B cell (primary cell): ENCODE data around the gene TMED9. TPM values are rescaled to one million over a fixed set of nuclear protein-coding genes. Genes with fewer than 3 reads are reported as not detected.
A peak's percentile ranks its signal among the peaks of the same experiment; 100 is the strongest.

Experiments used
- ATAC-seq: fragments of 200-7000 bp; cut with Tn5 transposase; one replicate; pipeline ENCODE4 v1.10.0; 2021; ENCODE audit warnings: low read depth, mild to moderate bottlenecking, moderate number of reproducible peaks, moderate library complexity
- CTCF ChIA-PET: fragments of 350-600 bp; sonication (Branson Sonifier 250); formaldehyde crosslinking; loops from one replicate; lab custom pipeline; 2021; ENCODE audit warnings: antibody characterized with exemption, inconsistent platforms; lab: Charles Lee
- POLR2A ChIA-PET: fragments of 350-600 bp; sonication (Branson Sonifier 250); formaldehyde crosslinking; loops from one replicate; lab custom pipeline; 2021; ENCODE audit warnings: antibody characterized with exemption; lab: Charles Lee
- DNase-seq: peaks from one replicate; pipeline ENCODE4 v3.0.0; 2013
- H2AFZ ChIP-seq: 2 replicates; pipeline ENCODE4 v1.6.1; 2012; ENCODE audit warnings: mild to moderate bottlenecking, low read depth, low read length; ENCODE audit not compliant: insufficient read depth, poor library complexity, severe bottlenecking
- H3K27ac ChIP-seq, 2 donors: 1 replicate in 1 of 2; 2 replicates in 1 of 2; pipeline ENCODE4 v1.5.1; 2012 to 2013; ENCODE audit warnings: low read length in 2 of 2, mild to moderate bottlenecking in 2 of 2, moderate library complexity in 1 of 2
- H3K27me3 ChIP-seq, 4 experiments: fragments of 200-600 bp in 1 of 4; sonication (generic) in 1 of 4; replicated peaks in 1 of 4; 1 replicate in 2 of 4; 2 replicates in 2 of 4; pipeline versions ENCODE4 v1.6.1 to v1.7.0; 2013 to 2016; ENCODE audit warnings: low read length in 3 of 4, mild to moderate bottlenecking in 2 of 4, mixed read lengths in 1 of 4, moderate library complexity in 1 of 4; ENCODE audit not compliant: insufficient read depth in 4 of 4, control insufficient read depth in 3 of 4; ENCODE audit errors: control extremely low read depth in 1 of 4
- H3K36me3 ChIP-seq, 2 experiments: replicated peaks in 1 of 2; 1 replicate in 1 of 2; 2 replicates in 1 of 2; pipeline versions ENCODE4 v1.6.1 to v1.7.1; 2013; ENCODE audit warnings: low read length in 1 of 2; ENCODE audit not compliant: insufficient read depth in 2 of 2, control insufficient read depth in 1 of 2; ENCODE audit errors: control extremely low read depth in 1 of 2, extremely low read depth in 1 of 2
- H3K4me1 ChIP-seq, 2 donors: fragments of 200-600 bp in 1 of 2; sonication (generic) in 1 of 2; 1 replicate in 1 of 2; 2 replicates in 1 of 2; pipeline versions ENCODE4 v1.5.1 to v1.6.1; 2013 to 2017; ENCODE audit warnings: low read length in 2 of 2; ENCODE audit not compliant: control insufficient read depth in 2 of 2, insufficient read depth in 2 of 2
- H3K4me2 ChIP-seq: replicated peaks from 2 replicates; pipeline ENCODE3; 2012; ENCODE audit warnings: mild to moderate bottlenecking, low read depth, low read length; ENCODE audit not compliant: poor library complexity, severe bottlenecking
- H3K4me3 ChIP-seq, 5 experiments: fragments of 200-600 bp in 1 of 5; sonication (generic) in 1 of 5; 1 replicate in 3 of 5; 2 replicates in 2 of 5; pipeline versions ENCODE4 v1.5.1 to v1.7.0; 2011 to 2016; ENCODE audit warnings: low read length in 4 of 5, mild to moderate bottlenecking in 4 of 5, low read depth in 2 of 5, control low read depth in 1 of 5, moderate library complexity in 1 of 5; ENCODE audit not compliant: insufficient read depth in 1 of 5; ENCODE audit errors: control extremely low read depth in 1 of 5, extremely low read depth in 1 of 5
- H3K79me2 ChIP-seq: fragments of 200-600 bp; sonication (generic); one replicate; pipeline ENCODE4 v1.6.0; 2016; ENCODE audit warnings: low read length; ENCODE audit not compliant: control insufficient read depth, insufficient read depth
- H3K9ac ChIP-seq: fragments of 200-600 bp; sonication (generic); 2 replicates; pipeline ENCODE4 v1.6.1; 2017; ENCODE audit warnings: mild to moderate bottlenecking, low read length, moderate library complexity
- H3K9me3 ChIP-seq, 3 donors: one replicate each; pipeline versions ENCODE4 v1.6.1 to v1.7.1; 2013; ENCODE audit warnings: low read length in 2 of 3; ENCODE audit not compliant: control insufficient read depth in 2 of 3, insufficient read depth in 1 of 3; ENCODE audit errors: control extremely low read depth in 1 of 3
- H4K20me1 ChIP-seq: 2 replicates; pipeline ENCODE4 v1.6.0; 2012; ENCODE audit warnings: mild to moderate bottlenecking, low read length; ENCODE audit not compliant: insufficient read depth, control insufficient read depth, poor library complexity, severe bottlenecking
- H3K27ac Mint-ChIP-seq: one replicate; pipeline ENCODE4 v1.8.0; 2021; ENCODE audit warnings: mixed read lengths
- H3K27me3 Mint-ChIP-seq: one replicate; pipeline ENCODE4 v1.8.0; 2021; ENCODE audit warnings: mixed read lengths
- H3K4me1 Mint-ChIP-seq: one replicate; pipeline ENCODE4 v1.8.0; 2021; ENCODE audit warnings: mixed read lengths
- H3K4me3 Mint-ChIP-seq: one replicate; pipeline ENCODE4 v1.8.0; 2021; ENCODE audit warnings: mixed read lengths
- H3K9me3 Mint-ChIP-seq: one replicate; pipeline ENCODE4 v1.8.0; 2022; ENCODE audit warnings: mixed read lengths; ENCODE audit not compliant: insufficient read depth
- EZH2 ChIP-seq: IDR thresholded peaks from 2 replicates; pipeline ENCODE4 v1.6.1; 2012; ENCODE audit warnings: borderline replicate concordance, low read depth, mild to moderate bottlenecking, moderate library complexity, low read length; ENCODE audit not compliant: insufficient read depth, poor library complexity, severe bottlenecking
- WGBS: methylation state at CpG from one replicate; pipeline ENCODE4 v1.1.5; 2013; ENCODE audit warnings: missing lambda C conversion rate; ENCODE audit not compliant: insufficient coverage; 5-methylcytosine and 5-hydroxymethylcytosine counted together
- intact Hi-C: fragments of 100-400 bp; cut with micrococcal nuclease; formaldehyde crosslinking; loops from one replicate; pipeline ENCODE4 v1.10.0; 2022
- polyA plus RNA-seq: library from polyadenylated mRNA; depleted of rRNA; stranded (reverse); fragments of >200 nt; gene quantifications from 2 replicates; pipeline ENCODE4 v1.2.3, GENCODE V29; 2012
- total RNA-seq, 2 donors: library from RNA; stranded (reverse); fragments of 120-200 nt in 1 of 2; gene quantifications; 1 replicate in 1 of 2; 2 replicates in 1 of 2; pipeline versions ENCODE4 v1.2.3 to v1.2.4, GENCODE V29; 2013 to 2022
- TF ChIP-seq, protein P1 (sequence below): fragments of 200-600 bp; IDR thresholded peaks from one replicate; pipeline ENCODE4 v1.8.0; 2022; ENCODE audit warnings: antibody characterized with exemption, mild to moderate bottlenecking

The TMED9 gene
- total and polyA plus RNA-seq, 2 donors (not counting 1 experiment from before 2014, with no cell fraction given) = 54.7 to 67.6 TPM

DNA sequence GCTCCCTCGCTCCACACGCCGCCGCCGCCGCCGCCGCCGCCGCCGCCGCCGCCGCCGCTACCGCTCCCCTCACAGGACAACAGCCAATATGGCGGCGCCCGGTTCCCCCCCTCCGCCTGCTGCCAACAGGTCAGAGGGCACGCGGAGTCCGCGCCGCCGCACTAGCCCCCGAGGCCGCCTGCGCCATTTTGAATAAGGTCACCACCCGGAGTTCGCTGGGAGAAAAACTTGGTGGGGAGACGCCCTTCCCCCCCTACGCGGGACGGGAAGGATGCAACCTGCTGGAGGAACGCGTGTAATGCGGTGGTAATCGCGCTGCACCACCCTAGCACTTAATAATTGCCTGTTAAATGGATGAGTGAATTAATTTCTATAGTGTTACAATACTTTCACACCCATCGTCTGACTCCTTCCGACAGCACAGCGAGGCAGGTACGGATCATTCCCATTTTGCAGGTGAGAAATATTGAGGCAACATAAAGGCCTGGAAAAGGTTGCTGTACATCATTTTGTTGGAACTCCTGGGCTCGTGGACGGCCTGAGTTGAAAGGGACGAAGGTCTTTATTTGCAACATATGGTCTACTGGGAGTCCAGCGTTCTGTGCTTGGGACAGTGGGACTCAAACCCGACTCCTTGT is 37.4 kb upstream of the TMED9 start, which contains the start of gene FAM193B:
Gene FAM193B (minus strand): TSS at position 90 of the 638 bp plus-strand sequence. CDS start 105 bp downstream, outside the sequence.
- ATAC-seq = peak; percentile 99
- intact Hi-C loops = loop anchor here (1.0 to 2.0 kb wide), 3 partner anchors 38 to 46 kb away; partner anchors contain the start of genes B4GALT7, DDX41 and TMED9

More for the DNA sequence above, 37.4 kb upstream of the TMED9 start, which contains the start of gene FAM193B:
- Histone ChIP-seq H3K9me3 (no peaks in the 10 kb centered on the region), H3K27me3 (no peaks in the 10 kb centered on the region), H3K79me2 (peaks cover 57% of the 10 kb centered on the region), H3K4me3 (peak within 1 kb of the TSS; percentile 61 to 84 (median 77)), H2AFZ (peak within 1 kb of the TSS; percentile 89), H3K36me3 (peaks cover 2 to 15% of the 10 kb centered on the region in 2 experiments), H3K4me2 (peak within 1 kb of the TSS; percentile 96), H3K4me1 (peaks cover 18 to 26% of the 10 kb centered on the region in 2 donors), H3K27ac (peak within 1 kb of the TSS; percentile 36 to 66), H4K20me1 (peaks cover 30% of the 10 kb centered on the region), H3K9ac (peak within 1 kb of the TSS; percentile 85)
- TF ChIP-seq, protein P1, sequence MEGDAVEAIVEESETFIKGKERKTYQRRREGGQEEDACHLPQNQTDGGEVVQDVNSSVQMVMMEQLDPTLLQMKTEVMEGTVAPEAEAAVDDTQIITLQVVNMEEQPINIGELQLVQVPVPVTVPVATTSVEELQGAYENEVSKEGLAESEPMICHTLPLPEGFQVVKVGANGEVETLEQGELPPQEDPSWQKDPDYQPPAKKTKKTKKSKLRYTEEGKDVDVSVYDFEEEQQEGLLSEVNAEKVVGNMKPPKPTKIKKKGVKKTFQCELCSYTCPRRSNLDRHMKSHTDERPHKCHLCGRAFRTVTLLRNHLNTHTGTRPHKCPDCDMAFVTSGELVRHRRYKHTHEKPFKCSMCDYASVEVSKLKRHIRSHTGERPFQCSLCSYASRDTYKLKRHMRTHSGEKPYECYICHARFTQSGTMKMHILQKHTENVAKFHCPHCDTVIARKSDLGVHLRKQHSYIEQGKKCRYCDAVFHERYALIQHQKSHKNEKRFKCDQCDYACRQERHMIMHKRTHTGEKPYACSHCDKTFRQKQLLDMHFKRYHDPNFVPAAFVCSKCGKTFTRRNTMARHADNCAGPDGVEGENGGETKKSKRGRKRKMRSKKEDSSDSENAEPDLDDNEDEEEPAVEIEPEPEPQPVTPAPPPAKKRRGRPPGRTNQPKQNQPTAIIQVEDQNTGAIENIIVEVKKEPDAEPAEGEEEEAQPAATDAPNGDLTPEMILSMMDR = no peak
- no peak for TF ChIP-seq EZH2
- Mint-ChIP-seq H3K4me3 (peak within 1 kb of the TSS; percentile 93), H3K9me3 (no peaks in the 10 kb centered on the region), H3K4me1 (peaks cover 30% of the 10 kb centered on the region), H3K27ac (peak within 1 kb of the TSS; percentile 84), H3K27me3 (no peaks in the 10 kb centered on the region)
- ChIA-PET CTCF (interaction anchor here (1.3 kb wide), 1 partner anchor 53 kb away, joined by 7 read pairs; no protein-coding TSS in a partner anchor), POLR2A (no interaction called here)
- 10% methylated on average over 43 of the region's 49 CpGs for WGBS
- peak; percentile 95 for DNase-seq
